HEK293 (cell line): ENCODE data around the gene CLCF1.

Experiments
- REST ChIP-seq: fragments of 450-650 bp; formaldehyde crosslinking; IDR thresholded peaks from 2 replicates; pipeline ENCODE4 v1.5.1; 2016; ENCODE audit warnings: missing biosample characterization, missing genetic modification characterization
- ZBTB7A ChIP-seq: fragments of 450-650 bp; formaldehyde crosslinking; IDR thresholded peaks from 2 replicates; pipeline ENCODE4 v1.5.1; 2016; ENCODE audit warnings: low read depth, missing biosample characterization, missing genetic modification characterization
- ZNF660 ChIP-seq: fragments of 450-650 bp; IDR thresholded peaks from 2 replicates; pipeline ENCODE4 v1.5.1; 2018; ENCODE audit warnings: missing biosample characterization, mild to moderate bottlenecking, missing genetic modification characterization
- ZNF76 ChIP-seq: fragments of 450-650 bp; formaldehyde crosslinking; IDR thresholded peaks from 2 replicates; pipeline ENCODE4; 2016; ENCODE audit warnings: low read depth, missing biosample characterization, missing genetic modification characterization, borderline replicate concordance

DNA sequence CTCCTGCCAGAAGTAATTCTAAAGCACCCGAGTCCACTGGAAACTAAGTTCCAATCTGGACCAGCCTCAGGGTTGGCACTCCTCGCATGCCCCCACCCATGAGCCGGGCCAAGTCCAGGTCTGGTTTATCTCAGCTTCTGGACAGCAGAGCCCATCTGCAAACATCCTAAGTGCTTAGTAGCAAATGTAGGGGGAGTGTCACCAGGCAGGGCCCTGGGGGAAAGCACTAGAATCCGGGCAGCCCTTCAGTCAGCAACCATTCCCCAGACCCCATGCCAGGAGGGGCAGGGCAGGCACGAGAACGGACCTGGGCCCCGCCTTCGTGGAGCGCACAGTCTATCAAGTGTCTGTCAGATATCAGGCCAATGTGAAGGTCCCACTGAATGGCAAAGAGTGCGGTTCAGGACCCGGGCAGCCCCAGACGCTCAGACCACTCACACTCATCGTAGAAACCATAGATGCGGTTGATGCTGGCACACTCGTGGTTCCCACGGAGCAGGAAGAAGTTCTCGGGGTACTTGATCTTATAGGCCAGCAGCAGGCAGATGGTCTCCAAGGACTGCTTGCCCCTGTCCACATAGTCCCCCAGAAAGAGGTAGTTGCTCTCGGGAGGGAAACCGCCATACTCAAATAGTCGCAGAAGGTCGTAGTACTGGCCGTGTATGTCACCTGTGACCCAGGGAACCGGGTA lies 27.0 kb upstream of the CLCF1 start:
- no peak for TF ChIP-seq ZBTB7A (tag by site-specific recombination)
- TF ChIP-seq REST = no peak
- TF ChIP-seq ZNF76 = no peak
- TF ChIP-seq ZNF660 = no peak
